A673 (cell line): Measurements from ENCODE around the gene SLC8A3.

ENCODE experiments used
- EZH2 ChIP-seq: fragments of 200-600 bp; sonication (generic); IDR thresholded peaks from 2 replicates; pipeline ENCODE4 v1.6.1; 2017; ENCODE audit warnings: borderline replicate concordance, low read depth, mild to moderate bottlenecking, mixed read lengths, antibody characterized with exemption, low read length; ENCODE audit not compliant: poor library complexity, severe bottlenecking
- TF ChIP-seq, protein P1 (sequence below): fragments of 300-800, 200-600 bp; sonication (generic); conservative IDR thresholded peaks from 2 replicates; pipeline ENCODE4 v1.5.1; 2017; ENCODE audit warnings: low read depth, mild to moderate bottlenecking, antibody characterized with exemption, low read length, moderate library complexity, mixed read lengths

DNA sequence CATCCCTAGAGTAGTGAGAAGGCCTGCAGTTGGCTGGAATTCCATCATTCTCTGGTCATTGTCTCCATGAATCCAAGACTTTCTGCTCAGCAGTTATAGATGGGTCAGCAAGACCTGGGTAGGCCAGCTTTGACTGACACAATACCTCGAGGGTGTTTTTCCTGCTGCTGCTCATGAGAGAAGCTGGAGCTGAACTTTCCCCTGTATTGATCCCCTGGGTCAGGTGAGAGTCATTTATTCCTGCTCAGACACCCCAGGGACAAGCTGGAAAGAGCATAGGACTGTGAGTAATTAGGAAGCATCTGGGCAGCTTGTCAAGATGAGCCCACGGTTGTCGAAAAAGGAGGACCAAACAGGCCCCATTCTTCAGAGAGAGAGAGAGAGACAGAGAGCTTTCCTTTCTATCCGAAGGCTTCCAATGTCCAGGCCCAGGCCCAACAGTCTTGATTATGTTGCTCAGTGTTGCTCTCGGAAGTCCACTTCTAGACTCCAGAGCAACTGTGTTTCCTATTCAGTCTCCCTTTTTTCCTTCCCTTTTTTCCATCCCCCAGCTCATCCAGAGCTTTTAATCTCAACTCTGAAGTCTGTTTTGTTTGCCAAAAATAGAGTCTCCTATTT is 131.1 kb downstream of the SLC8A3 start:
- TF ChIP-seq, protein P1, sequence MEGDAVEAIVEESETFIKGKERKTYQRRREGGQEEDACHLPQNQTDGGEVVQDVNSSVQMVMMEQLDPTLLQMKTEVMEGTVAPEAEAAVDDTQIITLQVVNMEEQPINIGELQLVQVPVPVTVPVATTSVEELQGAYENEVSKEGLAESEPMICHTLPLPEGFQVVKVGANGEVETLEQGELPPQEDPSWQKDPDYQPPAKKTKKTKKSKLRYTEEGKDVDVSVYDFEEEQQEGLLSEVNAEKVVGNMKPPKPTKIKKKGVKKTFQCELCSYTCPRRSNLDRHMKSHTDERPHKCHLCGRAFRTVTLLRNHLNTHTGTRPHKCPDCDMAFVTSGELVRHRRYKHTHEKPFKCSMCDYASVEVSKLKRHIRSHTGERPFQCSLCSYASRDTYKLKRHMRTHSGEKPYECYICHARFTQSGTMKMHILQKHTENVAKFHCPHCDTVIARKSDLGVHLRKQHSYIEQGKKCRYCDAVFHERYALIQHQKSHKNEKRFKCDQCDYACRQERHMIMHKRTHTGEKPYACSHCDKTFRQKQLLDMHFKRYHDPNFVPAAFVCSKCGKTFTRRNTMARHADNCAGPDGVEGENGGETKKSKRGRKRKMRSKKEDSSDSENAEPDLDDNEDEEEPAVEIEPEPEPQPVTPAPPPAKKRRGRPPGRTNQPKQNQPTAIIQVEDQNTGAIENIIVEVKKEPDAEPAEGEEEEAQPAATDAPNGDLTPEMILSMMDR: no peak
- TF ChIP-seq EZH2: no peak
